Measurements from ENCODE around the gene P2RY1.
"Not testable (repeated sequence)": the region's sequence is repeated elsewhere in the genome, so short reads cannot be mapped to it uniquely, and the experiment has no call there.

The P2RY1 gene

DNA sequence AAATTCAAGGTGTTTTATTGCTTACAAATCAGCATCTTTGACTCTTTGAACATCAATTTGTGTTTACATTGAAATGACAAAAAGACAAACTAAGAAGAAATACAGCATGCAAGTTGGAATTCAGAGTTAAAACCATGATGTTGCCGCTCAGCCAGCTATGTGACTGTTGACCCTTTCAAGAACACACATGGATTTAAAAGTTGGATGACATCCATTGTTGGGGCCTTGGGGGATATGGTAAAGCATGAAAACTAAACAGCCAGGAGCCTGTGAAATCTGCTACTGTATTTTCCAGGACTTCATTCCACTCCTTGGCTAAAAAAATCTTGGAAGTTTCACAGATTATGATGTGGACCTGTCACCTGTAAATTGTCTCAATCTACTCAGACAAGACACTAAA, 4.6 kb downstream of the P2RY1 start:
- no peak for DNase-seq

DNA sequence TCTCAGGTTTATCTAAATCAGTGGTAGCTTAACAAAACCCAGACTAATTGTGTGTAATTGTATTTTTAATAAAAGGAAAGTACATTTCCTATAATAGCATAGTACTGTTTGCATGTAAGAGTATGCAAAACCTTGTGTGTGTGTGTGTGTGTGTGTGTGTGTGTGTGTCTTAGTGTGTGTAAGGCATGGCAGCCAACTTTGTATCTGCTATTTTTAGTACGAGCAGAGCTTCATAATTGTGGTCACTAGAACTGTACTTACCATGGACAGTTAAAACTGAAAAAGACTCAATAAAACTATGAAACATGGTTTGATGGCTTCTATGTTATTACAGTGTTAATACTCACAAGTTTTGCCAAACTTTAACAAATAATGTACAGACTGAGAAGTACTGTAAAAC, 6.2 kb downstream of the P2RY1 start:
- DNase-seq, result no peak

DNA sequence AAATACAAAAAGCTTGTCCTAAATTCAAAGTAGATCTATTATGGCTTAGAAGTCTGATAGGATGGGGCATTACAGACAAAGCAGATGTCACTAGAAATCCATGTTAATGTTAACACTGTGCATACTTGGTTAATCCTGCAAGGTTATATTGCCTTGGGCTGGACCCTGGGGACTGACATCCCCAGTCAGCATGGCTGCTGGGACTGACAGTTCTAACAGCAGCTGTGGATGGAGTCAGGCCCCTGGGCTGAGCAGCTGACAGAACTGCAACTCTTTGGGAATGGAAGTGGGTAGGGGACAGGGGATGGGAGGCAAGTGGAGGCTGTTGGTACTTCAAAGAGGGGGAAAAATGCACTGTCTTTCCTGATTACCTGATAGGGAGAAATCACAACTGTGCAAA, 7.5 kb downstream of the P2RY1 start:
- no peak for DNase-seq

DNA sequence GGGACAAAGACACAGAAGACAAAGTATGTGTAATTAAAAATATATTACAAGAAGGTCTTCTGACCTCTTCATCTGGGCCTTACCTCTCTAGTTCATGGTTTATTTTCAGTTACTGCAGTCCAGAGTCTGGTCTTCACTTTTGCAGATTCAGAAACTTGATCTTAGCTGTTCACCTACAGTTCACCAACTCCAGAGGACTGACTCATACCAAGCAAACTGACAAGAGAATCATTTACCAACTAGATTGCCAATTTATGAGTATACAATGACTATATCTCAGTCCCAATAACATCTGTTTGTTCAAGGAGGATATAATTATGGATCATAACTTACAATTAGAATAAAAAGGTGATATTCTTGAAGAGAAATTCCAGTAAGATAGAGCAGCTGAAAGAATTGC, 9.0 kb downstream of the P2RY1 start:
- DNase-seq, result no peak

GRCh38 chr3:152846572-152847202, 11.8 kb downstream of the P2RY1 start:
- DNase-seq, result not testable (repeated sequence)

- DNase-seq, result not testable (repeated sequence)
Observed at GRCh38 chr3:152847599-152847998, 12.7 kb downstream of the P2RY1 start.

DNA sequence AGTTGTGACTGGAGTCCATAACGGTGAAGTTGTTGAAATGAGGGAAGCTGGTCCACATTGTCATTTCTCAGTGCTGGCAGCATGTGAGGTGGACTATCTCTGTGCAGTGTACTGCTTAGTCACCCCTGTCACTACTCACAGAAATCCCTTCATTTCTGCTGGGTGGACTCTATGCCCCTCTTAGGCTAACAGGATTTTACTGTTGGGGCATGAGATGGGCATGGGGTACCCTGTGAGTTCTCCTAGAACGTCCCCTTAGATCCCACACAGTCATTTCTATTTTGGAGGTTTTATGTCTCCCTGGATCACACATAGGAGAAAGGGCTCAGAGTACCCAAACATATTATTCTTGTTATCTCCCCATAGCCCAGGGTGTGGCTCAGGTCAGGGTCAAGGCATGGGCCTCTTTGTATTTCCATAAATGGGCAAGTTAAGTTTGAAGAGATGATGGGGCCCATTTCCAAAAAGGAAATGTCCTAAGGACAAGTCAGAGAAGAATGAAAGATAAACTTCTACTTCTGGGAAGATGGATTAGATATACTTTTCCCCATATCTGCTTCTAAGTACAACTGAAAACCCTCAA, 15.2 kb downstream of the P2RY1 start:
- no peak for DNase-seq

DNA sequence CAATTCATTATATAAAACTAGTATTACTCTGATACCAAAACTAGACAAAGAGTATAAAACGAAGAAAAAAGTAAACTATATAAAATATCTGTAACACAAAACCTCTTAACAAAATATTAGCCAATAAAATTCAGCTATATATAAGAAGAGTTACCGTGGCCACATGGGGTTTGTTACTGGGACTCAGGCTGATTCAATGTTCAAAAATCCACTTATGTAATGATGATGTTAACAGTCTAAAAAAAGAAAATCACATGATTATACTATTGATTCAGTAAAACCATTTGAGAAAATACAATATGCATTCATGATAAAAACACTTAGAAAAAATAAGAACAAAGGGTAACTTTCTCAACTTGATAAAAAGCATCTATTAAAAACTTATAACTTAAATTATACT, 18.3 kb downstream of the P2RY1 start:
- DNase-seq, result no peak

GRCh38 chr3:152857082-152857481, 22.2 kb downstream of the P2RY1 start:
- no peak for DNase-seq

DNA sequence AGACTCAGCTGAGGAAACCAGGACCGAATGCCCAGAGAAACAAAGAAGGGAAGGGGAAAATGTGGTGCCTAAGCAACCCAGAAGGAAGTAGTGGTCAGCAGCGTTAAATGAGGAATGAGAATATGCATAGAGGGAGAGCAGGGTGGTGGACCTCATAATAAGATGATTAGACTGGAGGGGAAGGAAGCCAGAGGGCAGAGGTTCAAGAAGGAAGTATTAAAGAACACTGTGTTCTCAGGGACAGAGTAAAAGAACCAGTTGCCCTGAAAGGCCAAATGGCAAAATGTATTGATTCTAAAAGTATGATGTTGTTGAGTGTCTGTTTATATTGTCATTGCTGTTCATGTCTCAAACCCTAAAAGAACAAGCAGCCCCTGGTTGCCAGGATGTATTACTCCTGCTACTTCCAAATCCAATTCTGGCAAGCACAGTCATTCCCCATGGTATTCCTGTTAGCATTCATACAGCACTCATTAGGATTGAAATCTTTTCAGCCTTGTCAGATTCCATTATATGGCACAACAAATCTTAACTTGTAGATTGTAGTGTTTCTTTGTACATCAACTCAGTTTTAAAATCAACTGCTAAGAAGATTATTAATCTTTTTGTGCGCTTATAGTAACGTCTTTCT, 23.4 kb downstream of the P2RY1 start:
- DNase-seq, result no peak

- no peak for DNase-seq
Observed at GRCh38 chr3:152860736-152861135, 25.8 kb downstream of the P2RY1 start.

DNA sequence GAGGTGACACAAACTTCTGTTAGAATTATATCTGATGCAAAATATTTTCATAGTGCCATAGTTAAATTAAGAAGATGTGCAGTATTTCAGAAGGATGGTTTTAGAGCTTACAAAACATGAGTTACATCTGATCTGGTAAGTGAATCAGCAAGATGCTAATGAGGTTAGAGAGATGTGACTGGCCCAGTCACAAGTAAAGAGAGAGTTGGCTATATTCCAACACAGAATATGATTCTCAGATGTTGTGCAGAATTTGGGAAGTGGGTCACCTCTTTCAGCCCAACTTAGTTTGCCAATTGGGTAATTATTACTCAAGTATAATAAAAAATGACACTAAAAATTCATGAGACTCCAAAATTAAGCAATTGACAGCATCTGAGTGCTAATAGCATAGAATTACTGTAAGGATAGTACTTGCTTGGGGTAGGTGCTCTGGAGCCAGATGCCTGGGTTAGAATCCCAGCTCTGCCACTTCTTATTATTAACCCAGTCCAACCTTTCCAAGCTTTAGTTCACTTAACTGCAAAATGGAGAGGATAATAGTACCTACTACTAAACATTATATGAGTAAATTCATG, 30.8 kb downstream of the P2RY1 start:
- no peak for DNase-seq

DNA sequence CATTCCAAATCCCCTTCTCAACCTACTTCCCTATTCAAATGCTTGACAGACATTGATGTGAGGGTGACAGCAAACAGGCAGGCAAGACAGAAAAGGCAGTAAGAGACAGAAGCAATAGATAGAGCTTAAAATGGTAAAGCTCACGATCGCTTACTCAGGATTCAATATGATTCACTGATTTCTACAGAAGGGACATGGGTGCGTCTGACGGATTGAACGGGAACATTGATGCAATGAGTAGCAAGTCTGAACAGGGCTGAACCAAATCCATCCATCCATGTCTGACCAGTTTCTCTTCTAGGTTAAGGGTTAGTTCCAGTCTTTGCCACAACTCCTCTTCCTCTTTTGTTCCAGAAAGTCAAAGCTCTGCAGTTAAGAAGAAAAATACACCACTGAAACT, 35.1 kb downstream of the P2RY1 start:
- DNase-seq, result no peak

- not testable (repeated sequence) for DNase-seq
Observed at GRCh38 chr3:152873314-152873713, 38.4 kb downstream of the P2RY1 start.

GRCh38 chr3:152874896-152875749, 40.2 kb downstream of the P2RY1 start:
- DNase-seq, result no peak

DNA sequence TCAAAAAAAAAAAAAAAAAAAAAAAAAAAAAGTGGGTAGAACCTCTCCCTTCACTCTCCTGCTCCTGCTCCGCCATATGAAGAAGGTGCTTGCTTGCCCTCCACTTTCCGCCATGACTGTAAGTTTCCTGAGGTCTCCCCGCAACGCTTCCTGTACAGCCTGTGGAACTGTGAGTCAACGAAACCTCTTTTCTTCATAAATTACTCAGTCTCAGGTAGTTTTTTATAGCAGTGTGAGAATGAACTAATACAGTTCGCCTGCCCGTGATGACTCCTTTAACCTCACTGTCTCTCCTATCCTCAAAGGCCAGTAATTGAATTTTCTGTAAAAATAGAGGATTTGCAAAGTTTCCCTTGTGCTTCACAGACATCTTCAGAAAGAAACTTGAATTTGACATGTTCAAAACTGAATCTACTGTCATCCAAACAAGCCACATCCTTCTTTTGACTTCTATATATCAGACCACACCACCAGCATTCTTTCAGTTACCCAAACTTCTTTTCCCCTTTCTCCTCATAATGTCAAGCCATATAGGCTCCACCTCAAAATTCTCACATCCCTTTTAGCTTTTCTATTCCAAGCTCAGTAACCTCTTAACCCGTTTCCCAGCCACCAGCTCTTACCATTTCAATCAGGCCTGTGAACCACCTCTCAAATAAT, 44.3 kb downstream of the P2RY1 start:
- no peak for DNase-seq

DNA sequence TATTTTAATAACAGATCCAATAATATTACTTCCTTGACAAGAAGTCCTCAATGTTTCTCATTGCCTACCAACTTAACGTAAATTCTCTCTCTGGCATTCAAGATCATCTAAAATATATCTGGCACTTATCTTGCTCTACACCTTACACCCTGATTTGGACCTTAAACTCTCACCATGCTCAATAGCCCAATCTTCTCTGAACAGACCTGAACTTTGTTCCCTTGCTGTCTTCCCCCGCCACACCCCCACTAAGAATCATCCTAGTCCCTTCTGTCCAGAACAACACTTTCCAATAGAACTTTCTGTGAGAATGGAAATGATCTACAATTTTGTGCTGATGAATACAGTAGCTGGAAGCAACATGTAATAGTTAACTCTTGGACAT, 44.9 kb downstream of the P2RY1 start:
- no peak for DNase-seq

GRCh38 chr3:152885076-152885475, 50.1 kb downstream of the P2RY1 start:
- DNase-seq, result no peak
